Panc1 (cell line): Measurements from ENCODE around the gene SSH2. TPM values are rescaled to one million over a fixed set of nuclear protein-coding genes. Genes with fewer than 3 reads are reported as not detected.

ENCODE experiments used
- ATAC-seq: fragments of 200-7000 bp; cut with Tn5 transposase; 2 replicates; pipeline ENCODE4 v1.9.1; 2020; ENCODE audit warnings: mild to moderate bottlenecking, moderate library complexity
- BruUV-seq: library from RNA; stranded (reverse); fragments of 400-500 nt; replicated peaks from 2 replicates; lab custom pipeline; 2021; lab: Mats Ljungman, UMichigan
- CTCF ChIA-PET: fragments of 300-600 bp; sonication (Branson Sonifier 250); formaldehyde crosslinking; loops from one replicate; lab custom pipeline; 2022; ENCODE audit warnings: antibody characterized with exemption; lab: Charles Lee
- POLR2A ChIA-PET: fragments of 300-600 bp; sonication (Branson Sonifier 250); formaldehyde crosslinking; loops from one replicate; lab custom pipeline; 2022; ENCODE audit warnings: antibody characterized with exemption; lab: Charles Lee
- DNase-seq: peaks from one replicate; pipeline ENCODE4 v3.0.0-alpha.2; 2010; ENCODE audit warnings: low read depth, low spot score
- H3K27ac ChIP-seq: 2 replicates; pipeline ENCODE4 v1.5.1; 2011; ENCODE audit warnings: mild to moderate bottlenecking, low read length, inconsistent platforms
- H3K27me3 ChIP-seq: fragments of 200-500 bp; sonication (Bioruptor generic); 2 replicates; pipeline ENCODE4 v1.6.0; 2014; ENCODE audit warnings: low read length, inconsistent platforms; ENCODE audit not compliant: control insufficient read depth, insufficient read depth
- H3K36me3 ChIP-seq: fragments of 200-500 bp; sonication (Bioruptor generic); 2 replicates; pipeline ENCODE4 v1.5.1; 2014; ENCODE audit warnings: inconsistent platforms, mild to moderate bottlenecking, low read length, moderate library complexity; ENCODE audit not compliant: control insufficient read depth, insufficient read depth
- H3K4me1 ChIP-seq: 2 replicates; pipeline ENCODE4 v1.5.1; 2011; ENCODE audit warnings: inconsistent platforms, mild to moderate bottlenecking, low read length, moderate library complexity; ENCODE audit not compliant: control insufficient read depth, insufficient read depth
- H3K4me3 ChIP-seq, 2 experiments: 2 replicates each; pipeline ENCODE4 v1.5.1; 2011 to 2012; ENCODE audit warnings: low read depth in 2 of 2, low read length in 2 of 2, mild to moderate bottlenecking in 2 of 2, inconsistent platforms in 1 of 2, moderate library complexity in 1 of 2
- H3K9me3 ChIP-seq: fragments of 200-500 bp; sonication (Bioruptor generic); 2 replicates; pipeline ENCODE4 v1.5.1; 2014; ENCODE audit warnings: low read depth, mild to moderate bottlenecking, inconsistent platforms, low read length, moderate library complexity; ENCODE audit not compliant: control insufficient read depth, insufficient read depth
- CTCF ChIP-seq: fragments of 450-650 bp; IDR thresholded peaks from 2 replicates; pipeline ENCODE4 v1.5.1; 2017; ENCODE audit warnings: mild to moderate bottlenecking
- POLR2AphosphoS5 ChIP-seq: IDR thresholded peaks from 2 replicates; pipeline ENCODE4 v1.6.1; 2012; ENCODE audit warnings: mild to moderate bottlenecking, low read depth, low read length, moderate library complexity
- REST ChIP-seq, 2 experiments: IDR thresholded peaks; 2 replicates each; pipeline ENCODE4 v1.6.1; 2011 to 2012; ENCODE audit warnings: low read depth in 2 of 2, control low read depth in 1 of 2, low read length in 1 of 2, mild to moderate bottlenecking in 1 of 2, moderate library complexity in 1 of 2; ENCODE audit not compliant: insufficient read depth in 1 of 2
- SIN3A ChIP-seq: IDR thresholded peaks from 2 replicates; pipeline ENCODE4 v1.6.1; 2012; ENCODE audit warnings: low read depth, mild to moderate bottlenecking, low read length, moderate library complexity, borderline replicate concordance; ENCODE audit not compliant: insufficient read depth
- TCF7L2 ChIP-seq: IDR thresholded peaks from 2 replicates; pipeline ENCODE4 v1.6.1; 2011; ENCODE audit warnings: mild to moderate bottlenecking, low read depth, low read length, inconsistent platforms
- in situ Hi-C: cut with HindIII; loops from 2 replicates; pipeline ENCODE4 v1.10.0; 2016; ENCODE audit warnings: low sequenced_read_pairs, low pct_unique_long_range_greater_than_20kb
- intact Hi-C: fragments of 100-400 bp; cut with micrococcal nuclease; formaldehyde crosslinking; loops from one replicate; pipeline ENCODE4 v1.10.0; 2022; ENCODE audit not compliant: unreplicated experiment
- total RNA-seq: library from RNA; stranded (reverse); gene quantifications from one replicate; pipeline ENCODE4 v1.2.1, GENCODE V29; 2021; ENCODE audit not compliant: unreplicated experiment

The SSH2 gene
- total RNA-seq, 1 experiment from 2014 or later: 30.6 TPM

- H3K27me3 ChIP-seq: no peaks in the 10 kb centered on the region
- ATAC-seq (no peak), DNase-seq (no peak)
- H3K4me1 ChIP-seq: peaks cover 31% of the 10 kb centered on the region
- POLR2A ChIA-PET: no interaction called here
- H3K4me3 ChIP-seq: peak overlapping the region; percentile 70 to 72
- CTCF ChIA-PET: interaction anchor here (1.2 kb wide), 1 partner anchor 17 kb away, joined by 3 read pairs; no protein-coding TSS in a partner anchor
- no TSS peak for BruUV-seq
- no peak overlapping the region for H3K27ac ChIP-seq
- TF ChIP-seq REST (IDR thresholded peaks at IDR 0.05; ENCODE audit: insufficient read depth in 1 of 2, low read depth in 2 of 2, low read length in 1 of 2) (no peak), TCF7L2 (no peak), POLR2AphosphoS5 (no peak), SIN3A (no peak), CTCF (no peak)
- no peaks in the 10 kb centered on the region for H3K36me3 ChIP-seq
- no peaks in the 10 kb centered on the region for H3K9me3 ChIP-seq
- in situ Hi-C loops: no loop called here
- intact Hi-C loops: no loop called here
Measured at GRCh38 chr17:29621751-29622194, 308.3 kb downstream of the SSH2 start.

- ATAC-seq: no peak
Measured at GRCh38 chr17:29620779-29621500, 309.1 kb downstream of the SSH2 start.

More at GRCh38 chr17:29620779-29621500, 309.1 kb downstream of the SSH2 start:
- Histone ChIP-seq H3K27me3 (no peaks in the 10 kb centered on the region), H3K4me1 (peaks cover 35% of the 10 kb centered on the region), H3K9me3 (no peaks in the 10 kb centered on the region), H3K36me3 (no peaks in the 10 kb centered on the region), H3K27ac (no peak overlapping the region), H3K4me3 (no peak overlapping the region)
- TF ChIP-seq REST (IDR thresholded peaks at IDR 0.05; ENCODE audit: insufficient read depth in 1 of 2, low read depth in 2 of 2, low read length in 1 of 2) (no peak), TCF7L2 (no peak), SIN3A (no peak), CTCF (no peak)
- ChIA-PET CTCF (interaction anchor here (1.2 kb wide), 1 partner anchor 18 kb away, joined by 3 read pairs; no protein-coding TSS in a partner anchor), POLR2A (no interaction called here)
- DNase-seq: no peak
- intact Hi-C loops: no loop called here
- in situ Hi-C loops: no loop called here
- BruUV-seq: no TSS peak
